ENCODE results near the gene RTN1. TPM values are rescaled to one million over a fixed set of nuclear protein-coding genes. Genes with fewer than 3 reads are reported as not detected.

RTN1 gene
- total RNA-seq, 2 experiments from 2014 or later: 0.14 TPM; not detected in 1

GRCh38 chr14:59819446-59820088, 51.0 kb downstream of the RTN1 start:
- no peak overlapping the region for H3K27ac Mint-ChIP-seq
- peaks cover 14% of the 10 kb centered on the region for H3K27me3 Mint-ChIP-seq
- no peaks in the 10 kb centered on the region for H3K4me1 Mint-ChIP-seq (ENCODE audit: low read depth)
- intact Hi-C loops (cut with DNase I, micrococcal nuclease): no loop called here
- H3K27ac ChIP-seq (ENCODE audit: low read depth in 1 of 2, low read length in 2 of 2): no peak overlapping the region
- H3K36me3 ChIP-seq (ENCODE audit: insufficient read depth, low read length): no peaks in the 10 kb centered on the region
- TF ChIP-seq CTCF (IDR thresholded peaks at IDR 0.05): no peak
- H3K4me1 ChIP-seq (ENCODE audit: insufficient read depth, low read length): no peaks in the 10 kb centered on the region
- H3K36me3 Mint-ChIP-seq (ENCODE audit: low read depth): no peaks in the 10 kb centered on the region
- no peak overlapping the region for H3K4me3 ChIP-seq (ENCODE audit: low read length)
- DNase-seq: no peak
- CTCF ChIA-PET: no interaction called here
- no peak overlapping the region for H3K4me3 Mint-ChIP-seq
- peaks cover 3% of the 10 kb centered on the region for H3K9me3 Mint-ChIP-seq
- no peak for ATAC-seq (ENCODE audit: poor library complexity)
- POLR2A ChIA-PET: no interaction called here
- H3K27me3 ChIP-seq (ENCODE audit: control insufficient read depth in 1 of 2, insufficient read depth in 2 of 2, low read length in 2 of 2): no peaks in the 10 kb centered on the region
- peaks cover 0 to 6% of the 10 kb centered on the region in 2 experiments for H3K9me3 ChIP-seq (ENCODE audit: control insufficient read depth in 1 of 2, insufficient read depth in 1 of 2, low read length in 2 of 2)

- no peaks in the 10 kb centered on the region for H3K36me3 ChIP-seq (ENCODE audit: insufficient read depth, low read length)
- Mint-ChIP-seq H3K27ac (no peak overlapping the region), H3K27me3 (peaks cover 21% of the 10 kb centered on the region), H3K4me1 (ENCODE audit: low read depth) (no peaks in the 10 kb centered on the region), H3K36me3 (ENCODE audit: low read depth) (no peaks in the 10 kb centered on the region), H3K9me3 (peaks cover 3% of the 10 kb centered on the region), H3K4me3 (no peak overlapping the region)
- peaks cover 0 to 6% of the 10 kb centered on the region in 2 experiments for H3K9me3 ChIP-seq (ENCODE audit: control insufficient read depth in 1 of 2, insufficient read depth in 1 of 2, low read length in 2 of 2)
- no peak for TF ChIP-seq CTCF (IDR thresholded peaks at IDR 0.05)
- ChIA-PET POLR2A (no interaction called here), CTCF (no interaction called here)
- no peaks in the 10 kb centered on the region for H3K4me1 ChIP-seq (ENCODE audit: insufficient read depth, low read length)
- H3K27me3 ChIP-seq (ENCODE audit: control insufficient read depth in 1 of 2, insufficient read depth in 2 of 2, low read length in 2 of 2): peaks cover 0 to 4% of the 10 kb centered on the region in 2 experiments
- no peak for ATAC-seq (ENCODE audit: poor library complexity)
- intact Hi-C loops (cut with DNase I, micrococcal nuclease): no loop called here
- no peak overlapping the region for H3K27ac ChIP-seq (ENCODE audit: low read depth in 1 of 2, low read length in 2 of 2)
- H3K4me3 ChIP-seq (ENCODE audit: low read length): no peak overlapping the region
- no peak for DNase-seq
Observed at GRCh38 chr14:59816941-59817340, 53.6 kb downstream of the RTN1 start.

GRCh38 chr14:59814988-59815387, 55.6 kb downstream of the RTN1 start:
- peaks cover 3% of the 10 kb centered on the region for H3K9me3 Mint-ChIP-seq
- Histone ChIP-seq H3K27me3 (ENCODE audit: control insufficient read depth in 1 of 2, insufficient read depth in 2 of 2, low read length in 2 of 2) (peaks cover 4% of the 10 kb centered on the region in 2 experiments), H3K4me1 (ENCODE audit: insufficient read depth, low read length) (no peaks in the 10 kb centered on the region), H3K4me3 (ENCODE audit: low read length) (no peak overlapping the region), H3K27ac (ENCODE audit: low read depth in 1 of 2, low read length in 2 of 2) (no peak overlapping the region), H3K36me3 (ENCODE audit: insufficient read depth, low read length) (no peaks in the 10 kb centered on the region), H3K9me3 (ENCODE audit: control insufficient read depth in 1 of 2, insufficient read depth in 1 of 2, low read length in 2 of 2) (peaks cover 0 to 6% of the 10 kb centered on the region in 2 experiments)
- ChIA-PET CTCF (no interaction called here), POLR2A (no interaction called here)
- H3K4me1 Mint-ChIP-seq (ENCODE audit: low read depth): no peaks in the 10 kb centered on the region
- no peak for ATAC-seq (ENCODE audit: poor library complexity)
- no peak for TF ChIP-seq CTCF (IDR thresholded peaks at IDR 0.05)
- H3K36me3 Mint-ChIP-seq (ENCODE audit: low read depth): no peaks in the 10 kb centered on the region
- no peak for DNase-seq
- intact Hi-C loops (cut with DNase I, micrococcal nuclease): no loop called here
- H3K27me3 Mint-ChIP-seq: peaks cover 33% of the 10 kb centered on the region
- H3K4me3 Mint-ChIP-seq: no peak overlapping the region
- H3K27ac Mint-ChIP-seq: no peak overlapping the region
